CD4-positive, alpha-beta T cell treated with Interferon gamma for 1 hour (primary cell): ENCODE measurements around the gene ARHGEF28.

Experiments
- DNase-seq: peaks from one replicate; pipeline ENCODE4 v3.0.0-alpha.2; 2020

The ARHGEF28 gene

GRCh38 chr5:73702534-73702933 is 76.5 kb downstream of the ARHGEF28 start:
- DNase-seq: no peak

DNA sequence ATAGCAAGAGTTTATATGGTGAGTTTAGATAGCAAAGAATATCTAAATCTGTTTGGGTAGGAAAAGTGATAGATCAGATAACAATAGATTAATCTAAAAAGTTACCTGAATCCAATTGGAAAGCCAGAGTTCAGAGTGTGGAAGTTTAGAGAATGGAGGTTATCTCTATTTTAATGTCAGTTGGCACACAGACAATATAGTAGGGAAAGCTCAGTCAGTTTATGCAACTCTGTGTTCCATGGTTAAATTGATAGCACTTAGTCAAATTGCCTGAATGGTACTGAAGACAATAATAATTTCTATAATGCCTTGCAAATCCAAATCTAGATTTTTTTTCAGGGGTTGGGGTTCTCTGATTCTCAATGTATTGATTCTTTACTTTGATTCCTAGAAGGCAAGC is 77.0 kb downstream of the ARHGEF28 start:
- no peak for DNase-seq

GRCh38 chr5:73705364-73705763 is 79.4 kb downstream of the ARHGEF28 start:
- DNase-seq: no peak

DNA sequence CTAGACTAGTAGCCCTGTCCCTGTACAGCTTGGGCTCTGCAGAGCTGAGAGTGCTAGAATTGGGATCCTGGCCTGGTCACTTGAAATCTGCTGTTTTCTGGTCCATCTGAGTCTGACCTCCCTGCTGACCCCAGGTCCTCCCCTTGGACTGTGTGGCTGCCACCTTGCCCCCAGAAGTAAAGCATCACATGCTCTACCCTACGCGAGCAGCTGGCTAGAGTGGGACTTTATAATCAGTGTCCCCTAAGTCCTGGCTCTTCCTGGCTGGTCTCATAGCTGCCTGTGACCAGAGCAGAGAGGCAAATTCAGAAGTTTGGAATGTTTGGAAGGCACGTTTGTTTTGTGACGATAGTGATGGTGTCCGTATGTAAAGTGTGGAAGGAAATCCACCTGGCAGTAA is 81.0 kb downstream of the ARHGEF28 start:
- no peak for DNase-seq

DNA sequence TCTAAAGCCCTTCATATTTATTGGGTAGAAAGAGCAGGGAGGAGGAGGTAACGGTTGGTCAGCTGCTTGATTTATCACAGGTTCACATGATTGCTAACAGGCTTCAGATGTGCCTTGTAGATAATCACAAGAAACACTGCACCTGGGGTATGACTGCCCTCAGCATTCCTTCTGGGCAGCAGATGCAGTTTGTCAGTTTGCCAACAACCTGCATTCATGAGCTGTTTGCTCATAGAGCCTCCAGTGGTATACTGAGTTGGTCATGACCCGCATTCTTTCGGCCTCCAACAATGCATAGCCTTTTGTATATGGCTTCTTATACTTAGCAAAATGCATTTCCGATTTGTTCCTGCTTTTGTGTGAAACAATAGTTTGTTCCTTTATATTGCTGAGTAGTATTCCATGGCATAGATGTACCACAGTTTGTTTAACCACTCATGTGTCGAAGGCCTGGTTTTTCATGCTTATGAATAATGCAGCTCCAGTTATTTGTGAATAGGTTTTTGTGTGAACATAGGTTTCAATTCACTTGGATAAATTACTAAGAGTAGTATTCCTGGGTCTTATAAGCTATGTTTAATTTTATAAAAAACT is 83.6 kb downstream of the ARHGEF28 start:
- no peak for DNase-seq

DNA sequence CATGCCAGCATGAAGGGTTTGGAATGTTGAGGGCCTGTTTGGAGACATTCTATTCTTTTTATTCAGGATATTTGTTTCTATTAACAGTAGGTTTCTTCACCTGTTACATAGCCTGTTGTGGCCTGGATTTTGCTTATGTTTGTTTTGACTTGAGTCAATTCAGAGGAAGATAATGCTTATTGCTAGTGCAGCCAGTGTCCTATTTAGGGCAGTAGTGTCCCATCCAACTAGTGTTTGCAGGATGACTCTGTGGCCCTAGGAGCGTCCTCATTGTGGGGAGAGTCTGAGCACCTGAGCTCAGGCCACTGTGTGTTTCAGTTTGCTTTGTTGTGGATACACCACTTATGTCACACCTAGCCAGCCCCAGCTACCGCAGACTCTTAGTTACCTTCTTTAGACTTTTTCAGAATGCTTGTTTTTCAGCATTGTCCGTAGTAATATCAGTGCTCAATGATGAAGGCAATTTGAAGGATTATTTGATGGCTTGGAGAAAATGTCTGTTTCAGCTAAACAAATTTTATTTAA is 90.3 kb downstream of the ARHGEF28 start:
- DNase-seq: no peak

DNA sequence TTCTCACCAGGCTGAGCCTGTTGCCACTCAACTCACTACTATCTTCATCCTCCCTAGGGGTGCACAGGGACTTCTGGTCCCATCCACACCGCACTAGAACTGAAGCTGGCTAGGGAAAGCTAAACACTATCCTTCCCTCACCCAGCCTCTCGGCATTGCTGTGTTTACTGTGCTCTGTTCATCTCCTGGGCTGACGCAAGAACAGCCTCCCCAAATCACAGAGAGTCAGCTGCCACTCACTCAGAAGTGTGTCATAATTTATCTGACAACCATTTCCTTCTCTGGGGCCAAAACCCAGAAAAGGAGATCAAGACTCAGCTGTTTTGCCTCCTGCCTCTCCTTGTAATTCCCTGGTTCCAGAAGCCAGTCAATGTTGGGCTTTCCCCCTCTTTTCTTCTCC is 92.8 kb downstream of the ARHGEF28 start:
- DNase-seq: no peak

DNA sequence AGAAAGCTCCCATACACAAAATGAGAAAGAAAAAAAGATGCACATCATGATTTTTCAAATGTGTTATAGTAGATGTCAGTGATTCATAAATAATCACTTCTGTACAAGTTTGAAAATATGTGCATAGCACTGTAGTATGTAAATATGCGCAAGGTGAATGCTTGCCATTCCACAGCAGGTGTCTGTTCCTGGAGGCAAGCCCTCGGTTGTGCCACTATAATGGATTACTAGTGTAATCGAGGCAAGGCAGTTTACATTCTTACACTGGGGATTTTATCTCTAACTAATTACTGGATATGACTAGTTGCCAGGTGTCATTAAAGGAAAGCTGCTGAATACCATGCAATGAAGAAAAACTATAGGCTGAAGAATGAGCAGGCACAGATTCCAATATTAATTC is 93.6 kb downstream of the ARHGEF28 start:
- DNase-seq: no peak

- DNase-seq: no peak
These were observed 96.2 kb downstream of the ARHGEF28 start for GRCh38 chr5:73722231-73722630.

- DNase-seq: no peak
These were observed 100.1 kb downstream of the ARHGEF28 start for GRCh38 chr5:73726071-73726470.

- DNase-seq: no peak
These were observed 100.7 kb downstream of the ARHGEF28 start for GRCh38 chr5:73726606-73727231.

DNA sequence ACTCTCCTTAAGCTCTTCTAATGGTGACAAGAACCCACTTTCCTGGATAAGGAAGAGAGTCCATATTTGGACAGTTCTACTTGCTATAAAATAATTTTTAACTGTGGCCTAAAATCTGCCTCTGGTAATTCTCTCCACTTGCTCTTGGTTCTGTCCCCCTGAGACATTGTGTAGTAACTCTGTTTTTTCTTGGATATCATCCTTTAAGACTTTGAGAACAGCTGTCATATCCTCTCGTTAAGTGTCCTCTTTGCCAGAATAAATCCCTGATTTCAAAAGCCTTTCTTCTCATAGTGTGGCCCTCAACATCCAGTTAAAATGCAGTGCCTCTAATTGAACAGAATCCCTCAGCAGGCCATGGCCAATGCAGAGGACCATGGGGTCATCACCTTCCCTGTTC is 101.5 kb downstream of the ARHGEF28 start:
- DNase-seq: no peak

DNA sequence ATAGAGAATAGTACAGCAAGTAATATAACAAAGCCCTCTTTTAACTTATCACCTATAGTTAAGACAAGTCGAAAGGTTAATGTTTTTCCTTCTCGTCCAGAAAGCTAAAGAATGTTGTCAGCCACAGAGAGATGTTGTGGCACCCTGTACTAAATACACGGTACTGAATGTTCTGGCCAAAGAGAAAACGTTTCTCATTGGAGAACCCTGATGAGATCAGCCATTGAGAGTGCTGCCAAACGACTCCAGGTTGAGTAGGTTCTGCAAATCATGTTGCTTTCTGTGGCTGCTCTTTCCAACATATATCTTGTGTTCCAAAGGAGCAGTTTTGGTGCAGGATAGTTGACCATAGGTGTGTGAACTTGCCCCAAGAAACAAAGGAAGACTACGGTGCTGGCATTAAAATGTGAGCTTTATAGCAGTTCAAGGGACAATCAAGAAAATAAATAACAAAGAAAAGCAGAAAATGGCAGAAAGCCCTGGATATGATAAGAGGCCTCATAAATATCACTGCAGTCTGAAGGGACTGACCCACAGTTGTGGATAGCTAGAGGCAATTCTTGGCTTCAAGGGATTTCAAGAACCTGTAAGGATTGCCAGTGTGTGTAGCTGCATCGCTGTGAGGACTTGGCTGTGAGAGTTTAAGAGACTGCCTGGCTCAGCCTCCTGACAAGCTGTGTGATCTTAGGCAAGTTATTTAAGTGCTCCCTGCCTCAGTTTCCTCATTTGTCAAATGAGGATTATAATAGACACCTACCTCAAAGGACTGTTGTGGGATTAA is 102.7 kb downstream of the ARHGEF28 start:
- no peak for DNase-seq

- DNase-seq: no peak
These were observed 103.3 kb downstream of the ARHGEF28 start for GRCh38 chr5:73729329-73729728.

- no peak for DNase-seq
These were observed 106.0 kb downstream of the ARHGEF28 start for GRCh38 chr5:73732045-73732444.

- DNase-seq: no peak
These were observed 107.2 kb downstream of the ARHGEF28 start for GRCh38 chr5:73733219-73733618.

DNA sequence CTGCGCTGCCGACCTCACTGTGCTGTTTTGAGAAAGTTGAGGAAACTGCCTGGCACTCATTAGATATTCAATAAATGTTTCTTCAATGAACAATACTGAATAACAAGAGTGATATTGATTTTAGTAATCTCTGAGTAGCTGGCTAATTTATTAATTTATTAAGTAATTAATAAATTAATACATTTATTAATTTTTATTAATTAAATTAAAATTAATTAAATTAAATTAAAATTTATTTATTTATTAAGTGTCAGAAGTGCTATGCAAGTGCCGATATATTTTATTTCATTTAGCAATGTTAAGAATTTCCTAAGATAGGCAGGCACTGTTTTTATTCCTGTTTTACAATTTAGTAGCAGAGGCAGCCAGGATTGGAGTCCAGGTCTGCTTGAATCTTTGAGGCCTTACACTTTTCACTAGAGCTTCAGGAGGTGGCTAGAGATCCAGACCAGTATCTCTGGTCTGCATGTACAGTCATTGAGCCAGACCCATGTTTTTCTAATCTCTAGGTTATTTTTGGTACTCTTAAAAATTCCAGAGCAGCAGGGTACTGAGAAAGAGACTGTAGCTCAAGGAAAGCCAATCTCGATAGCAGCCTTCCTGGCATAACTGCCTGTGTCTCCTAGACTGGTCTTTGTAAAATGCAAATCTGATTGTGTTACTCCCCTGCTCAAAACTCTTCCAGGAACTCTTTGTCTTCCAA is 109.2 kb downstream of the ARHGEF28 start:
- DNase-seq: no peak

- no peak for DNase-seq
These were observed 113.7 kb downstream of the ARHGEF28 start for GRCh38 chr5:73739650-73740049.

- no peak for DNase-seq
These were observed 114.3 kb downstream of the ARHGEF28 start for GRCh38 chr5:73740274-73740790.

GRCh38 chr5:73743161-73743560 is 117.2 kb downstream of the ARHGEF28 start:
- DNase-seq: no peak

DNA sequence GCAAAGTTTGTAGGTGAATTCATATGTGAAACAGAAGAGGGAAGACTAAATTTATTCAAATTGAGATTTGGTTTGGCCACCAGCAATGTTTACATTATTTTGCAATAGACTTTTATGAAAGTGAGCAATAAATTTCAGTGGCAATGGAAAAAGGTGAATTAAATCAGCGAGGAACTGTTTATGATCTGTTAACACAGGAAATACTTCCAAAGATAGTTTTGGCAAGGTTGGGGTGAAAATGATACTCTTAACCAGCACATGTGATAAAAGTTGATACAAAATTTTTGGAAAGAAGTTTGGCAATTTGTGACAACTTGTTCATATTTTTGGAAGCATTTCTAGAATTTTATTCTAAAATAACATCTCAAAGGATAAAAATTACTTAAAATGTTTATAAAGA is 119.8 kb downstream of the ARHGEF28 start:
- DNase-seq: no peak

GRCh38 chr5:73746608-73747007 is 120.6 kb downstream of the ARHGEF28 start:
- DNase-seq: no peak

GRCh38 chr5:73747696-73748380 is 121.8 kb downstream of the ARHGEF28 start:
- DNase-seq: no peak
